Measurements from ENCODE around the gene TMPRSS9. TPM values are rescaled to one million over a fixed set of nuclear protein-coding genes. Genes with fewer than 3 reads are reported as not detected.
A peak's percentile ranks its signal among the peaks of the same experiment; 100 is the strongest.

Gene TMPRSS9
- total and polyA plus RNA-seq, 2 of the 13 experiments (the other 11 are each of a cell fraction or from before 2014, with no cell fraction given) = 2.5 to 5.2 TPM

DNA sequence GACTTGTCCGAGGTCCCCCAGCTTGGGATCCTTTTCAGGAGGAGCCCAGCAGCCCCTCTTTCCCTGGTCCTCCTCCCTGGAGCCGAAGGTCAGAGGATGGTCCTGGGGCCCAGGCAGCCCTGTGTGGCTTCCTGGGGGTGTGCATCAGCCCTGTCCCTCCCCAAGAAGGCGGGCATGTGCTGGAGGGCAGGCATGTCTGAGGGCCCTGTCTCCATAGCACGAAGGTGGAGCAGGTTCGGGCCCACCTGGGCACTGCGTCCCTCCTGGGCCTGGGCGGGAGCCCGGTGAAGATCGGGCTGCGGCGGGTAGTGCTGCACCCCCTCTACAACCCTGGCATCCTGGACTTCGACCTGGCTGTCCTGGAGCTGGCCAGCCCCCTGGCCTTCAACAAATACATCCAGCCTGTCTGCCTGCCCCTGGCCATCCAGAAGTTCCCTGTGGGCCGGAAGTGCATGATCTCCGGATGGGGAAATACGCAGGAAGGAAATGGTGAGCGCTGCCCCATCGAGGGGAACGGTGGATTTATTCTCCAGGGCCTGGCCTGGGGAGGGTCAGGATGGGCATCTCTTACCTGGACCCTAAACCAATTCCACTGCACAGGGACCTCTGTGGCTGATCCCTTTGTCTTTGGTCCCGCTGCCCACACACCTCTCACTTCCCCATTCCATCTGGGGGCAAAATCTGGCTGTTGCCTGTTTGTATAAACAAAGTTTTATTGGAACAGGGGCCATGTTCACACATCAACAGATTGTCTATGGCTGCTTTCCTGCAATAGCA, 56.4 kb downstream of the TMPRSS9 start (continued):
- TF ChIP-seq, protein P1, sequence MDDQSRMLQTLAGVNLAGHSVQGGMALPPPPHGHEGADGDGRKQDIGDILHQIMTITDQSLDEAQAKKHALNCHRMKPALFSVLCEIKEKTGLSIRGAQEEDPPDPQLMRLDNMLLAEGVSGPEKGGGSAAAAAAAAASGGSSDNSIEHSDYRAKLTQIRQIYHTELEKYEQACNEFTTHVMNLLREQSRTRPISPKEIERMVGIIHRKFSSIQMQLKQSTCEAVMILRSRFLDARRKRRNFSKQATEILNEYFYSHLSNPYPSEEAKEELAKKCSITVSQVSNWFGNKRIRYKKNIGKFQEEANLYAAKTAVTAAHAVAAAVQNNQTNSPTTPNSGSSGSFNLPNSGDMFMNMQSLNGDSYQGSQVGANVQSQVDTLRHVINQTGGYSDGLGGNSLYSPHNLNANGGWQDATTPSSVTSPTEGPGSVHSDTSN (CRISPR knock-in tag; IDR thresholded peaks at IDR 0.05; ENCODE audit: borderline replicate concordance) = no peak
- TF ChIP-seq ZNF747 (CRISPR knock-in tag; IDR thresholded peaks at IDR 0.05; ENCODE audit: borderline replicate concordance) (no peak), HOXA3 (CRISPR knock-in tag; IDR thresholded peaks at IDR 0.05) (peak; percentile 89), TSC22D2 (CRISPR knock-in tag; IDR thresholded peaks at IDR 0.05; ENCODE audit: borderline replicate concordance) (no peak), DPF2 (CRISPR knock-in tag; IDR thresholded peaks at IDR 0.05; ENCODE audit: borderline replicate concordance, low read depth) (peak; percentile 86), ZBTB42 (CRISPR knock-in tag; IDR thresholded peaks at IDR 0.05) (no peak), GPN1 (CRISPR knock-in tag; IDR thresholded peaks at IDR 0.05; ENCODE audit: borderline replicate concordance) (no peak)
- TF ChIP-seq, protein P2, sequence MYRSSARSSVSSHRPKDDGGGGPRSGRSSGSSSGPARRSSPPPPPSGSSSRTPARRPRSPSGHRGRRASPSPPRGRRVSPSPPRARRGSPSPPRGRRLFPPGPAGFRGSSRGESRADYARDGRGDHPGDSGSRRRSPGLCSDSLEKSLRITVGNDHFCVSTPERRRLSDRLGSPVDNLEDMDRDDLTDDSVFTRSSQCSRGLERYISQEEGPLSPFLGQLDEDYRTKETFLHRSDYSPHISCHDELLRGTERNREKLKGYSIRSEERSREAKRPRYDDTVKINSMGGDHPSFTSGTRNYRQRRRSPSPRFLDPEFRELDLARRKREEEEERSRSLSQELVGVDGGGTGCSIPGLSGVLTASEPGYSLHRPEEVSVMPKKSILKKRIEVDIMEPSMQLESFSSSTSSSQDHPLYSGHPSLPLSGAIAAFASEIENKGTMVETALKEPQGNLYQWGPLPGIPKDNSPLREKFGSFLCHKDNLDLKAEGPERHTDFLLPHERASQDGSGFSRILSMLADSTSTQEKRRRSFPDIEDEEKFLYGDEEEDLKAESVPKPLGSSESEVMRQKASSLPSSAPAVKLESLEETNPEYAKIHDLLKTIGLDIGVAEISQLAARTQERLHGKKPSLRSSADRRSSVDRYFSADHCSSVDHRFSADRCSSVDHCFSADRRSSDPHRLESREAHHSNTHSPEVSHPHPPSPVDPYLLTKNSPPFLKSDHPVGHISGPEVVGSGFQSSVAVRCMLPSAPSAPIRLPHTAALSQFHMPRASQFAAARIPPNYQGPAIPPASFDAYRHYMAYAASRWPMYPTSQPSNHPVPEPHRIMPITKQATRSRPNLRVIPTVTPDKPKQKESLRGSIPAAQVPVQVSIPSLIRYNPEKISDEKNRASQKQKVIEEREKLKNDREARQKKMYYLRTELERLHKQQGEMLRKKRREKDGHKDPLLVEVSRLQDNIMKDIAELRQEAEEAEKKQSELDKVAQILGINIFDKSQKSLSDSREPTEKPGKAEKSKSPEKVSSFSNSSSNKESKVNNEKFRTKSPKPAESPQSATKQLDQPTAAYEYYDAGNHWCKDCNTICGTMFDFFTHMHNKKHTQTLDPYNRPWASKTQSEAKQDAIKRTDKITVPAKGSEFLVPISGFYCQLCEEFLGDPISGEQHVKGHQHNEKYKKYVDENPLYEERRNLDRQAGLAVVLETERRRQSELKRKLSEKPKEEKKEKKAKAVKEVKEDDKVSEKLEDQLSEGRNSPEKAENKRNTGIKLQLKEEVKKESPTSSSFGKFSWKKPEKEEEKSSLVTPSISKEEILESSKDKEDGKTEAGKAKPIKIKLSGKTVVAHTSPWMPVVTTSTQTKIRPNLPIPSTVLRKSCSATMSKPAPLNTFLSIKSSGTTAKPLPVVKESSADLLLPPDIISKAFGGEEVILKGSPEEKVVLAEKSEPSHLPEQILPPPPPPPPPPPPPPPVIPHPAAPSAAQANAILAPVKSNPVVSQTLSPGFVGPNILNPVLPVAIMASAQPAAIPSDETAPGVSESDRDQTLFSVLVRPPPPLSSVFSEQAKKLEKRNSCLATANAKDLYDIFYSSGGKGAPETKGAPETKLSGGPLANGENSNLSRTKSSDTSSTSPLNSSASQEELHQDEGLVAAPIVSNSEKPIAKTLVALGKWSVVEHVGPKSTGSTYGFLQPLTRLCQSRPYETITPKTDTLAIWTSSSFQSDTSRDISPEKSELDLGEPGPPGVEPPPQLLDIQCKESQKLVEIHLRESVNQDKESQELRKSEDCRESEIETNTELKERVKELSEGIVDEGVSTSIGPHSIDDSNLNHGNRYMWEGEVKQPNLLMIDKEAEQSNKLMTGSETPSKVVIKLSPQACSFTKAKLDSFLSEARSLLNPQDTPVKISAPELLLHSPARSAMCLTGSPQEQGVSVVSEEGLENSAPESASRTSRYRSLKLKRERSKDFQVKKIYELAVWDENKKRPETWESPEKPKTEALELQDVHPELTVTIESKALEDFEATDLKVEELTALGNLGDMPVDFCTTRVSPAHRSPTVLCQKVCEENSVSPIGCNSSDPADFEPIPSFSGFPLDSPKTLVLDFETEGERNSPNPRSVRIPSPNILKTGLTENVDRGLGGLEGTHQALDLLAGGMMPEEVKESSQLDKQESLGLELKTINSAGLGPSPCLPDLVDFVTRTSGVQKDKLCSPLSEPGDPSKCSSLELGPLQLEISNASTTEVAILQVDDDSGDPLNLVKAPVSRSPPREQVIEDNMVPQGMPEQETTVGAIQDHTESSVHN (CRISPR knock-in tag; IDR thresholded peaks at IDR 0.05) = no peak
- TF ChIP-seq, protein P3, sequence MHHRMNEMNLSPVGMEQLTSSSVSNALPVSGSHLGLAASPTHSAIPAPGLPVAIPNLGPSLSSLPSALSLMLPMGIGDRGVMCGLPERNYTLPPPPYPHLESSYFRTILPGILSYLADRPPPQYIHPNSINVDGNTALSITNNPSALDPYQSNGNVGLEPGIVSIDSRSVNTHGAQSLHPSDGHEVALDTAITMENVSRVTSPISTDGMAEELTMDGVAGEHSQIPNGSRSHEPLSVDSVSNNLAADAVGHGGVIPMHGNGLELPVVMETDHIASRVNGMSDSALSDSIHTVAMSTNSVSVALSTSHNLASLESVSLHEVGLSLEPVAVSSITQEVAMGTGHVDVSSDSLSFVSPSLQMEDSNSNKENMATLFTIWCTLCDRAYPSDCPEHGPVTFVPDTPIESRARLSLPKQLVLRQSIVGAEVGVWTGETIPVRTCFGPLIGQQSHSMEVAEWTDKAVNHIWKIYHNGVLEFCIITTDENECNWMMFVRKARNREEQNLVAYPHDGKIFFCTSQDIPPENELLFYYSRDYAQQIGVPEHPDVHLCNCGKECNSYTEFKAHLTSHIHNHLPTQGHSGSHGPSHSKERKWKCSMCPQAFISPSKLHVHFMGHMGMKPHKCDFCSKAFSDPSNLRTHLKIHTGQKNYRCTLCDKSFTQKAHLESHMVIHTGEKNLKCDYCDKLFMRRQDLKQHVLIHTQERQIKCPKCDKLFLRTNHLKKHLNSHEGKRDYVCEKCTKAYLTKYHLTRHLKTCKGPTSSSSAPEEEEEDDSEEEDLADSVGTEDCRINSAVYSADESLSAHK (CRISPR knock-in tag; IDR thresholded peaks at IDR 0.05; ENCODE audit: borderline replicate concordance) = no peak
- TF ChIP-seq, protein P4, sequence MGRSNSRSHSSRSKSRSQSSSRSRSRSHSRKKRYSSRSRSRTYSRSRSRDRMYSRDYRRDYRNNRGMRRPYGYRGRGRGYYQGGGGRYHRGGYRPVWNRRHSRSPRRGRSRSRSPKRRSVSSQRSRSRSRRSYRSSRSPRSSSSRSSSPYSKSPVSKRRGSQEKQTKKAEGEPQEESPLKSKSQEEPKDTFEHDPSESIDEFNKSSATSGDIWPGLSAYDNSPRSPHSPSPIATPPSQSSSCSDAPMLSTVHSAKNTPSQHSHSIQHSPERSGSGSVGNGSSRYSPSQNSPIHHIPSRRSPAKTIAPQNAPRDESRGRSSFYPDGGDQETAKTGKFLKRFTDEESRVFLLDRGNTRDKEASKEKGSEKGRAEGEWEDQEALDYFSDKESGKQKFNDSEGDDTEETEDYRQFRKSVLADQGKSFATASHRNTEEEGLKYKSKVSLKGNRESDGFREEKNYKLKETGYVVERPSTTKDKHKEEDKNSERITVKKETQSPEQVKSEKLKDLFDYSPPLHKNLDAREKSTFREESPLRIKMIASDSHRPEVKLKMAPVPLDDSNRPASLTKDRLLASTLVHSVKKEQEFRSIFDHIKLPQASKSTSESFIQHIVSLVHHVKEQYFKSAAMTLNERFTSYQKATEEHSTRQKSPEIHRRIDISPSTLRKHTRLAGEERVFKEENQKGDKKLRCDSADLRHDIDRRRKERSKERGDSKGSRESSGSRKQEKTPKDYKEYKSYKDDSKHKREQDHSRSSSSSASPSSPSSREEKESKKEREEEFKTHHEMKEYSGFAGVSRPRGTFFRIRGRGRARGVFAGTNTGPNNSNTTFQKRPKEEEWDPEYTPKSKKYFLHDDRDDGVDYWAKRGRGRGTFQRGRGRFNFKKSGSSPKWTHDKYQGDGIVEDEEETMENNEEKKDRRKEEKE (IDR thresholded peaks at IDR 0.05) = no peak
